IMR-90 (cell line): ENCODE results near the gene GPATCH2L. TPM values are rescaled to one million over a fixed set of nuclear protein-coding genes. Genes with fewer than 3 reads are reported as not detected.

Experiments used
- ATAC-seq: fragments of 200-7000 bp; cut with Tn5 transposase; 2 replicates; pipeline ENCODE4 v1.9.1; 2020; ENCODE audit warnings: low read depth, mild to moderate bottlenecking, moderate library complexity
- BruUV-seq: library from RNA; stranded (reverse); fragments of 400-500 nt; replicated peaks from 2 replicates; lab custom pipeline; 2021; lab: Mats Ljungman, UMichigan
- CTCF ChIA-PET: fragments of 300-600 bp; formaldehyde crosslinking; extraction: SDS; loops from one replicate; lab custom pipeline; 2021; ENCODE audit warnings: antibody characterized with exemption; lab: Yijun Ruan, JAX
- POLR2A ChIA-PET: fragments of 300-600 bp; sonication (Branson Sonifier 250); formaldehyde crosslinking; loops from one replicate; lab custom pipeline; 2022; ENCODE audit warnings: antibody characterized with exemption; ENCODE audit not compliant: unreplicated experiment; lab: Charles Lee
- DNase-seq: peaks from one replicate; pipeline ENCODE4 v3.0.0; 2013
- H2AFZ ChIP-seq: replicated peaks from 2 replicates; pipeline ENCODE3; 2013; ENCODE audit warnings: low read length, mild to moderate bottlenecking; ENCODE audit not compliant: poor library complexity
- H2AK5ac ChIP-seq: 2 replicates; pipeline ENCODE4 v1.6.1; 2013; ENCODE audit warnings: low read depth, low read length, inconsistent platforms
- H2AK9ac ChIP-seq: replicated peaks from 2 replicates; pipeline ENCODE3; 2013; ENCODE audit warnings: mild to moderate bottlenecking, low read depth, low read length, moderate library complexity; ENCODE audit not compliant: poor library complexity
- H2BK120ac ChIP-seq: 2 replicates; pipeline ENCODE4 v1.6.1; 2013; ENCODE audit warnings: low read depth, low read length, inconsistent platforms
- H2BK15ac ChIP-seq: 3 replicates; pipeline ENCODE4 v1.6.1; 2013; ENCODE audit warnings: low read depth, low read length, inconsistent platforms
- H2BK20ac ChIP-seq: 2 replicates; pipeline ENCODE4 v1.6.1; 2013; ENCODE audit warnings: low read depth, mild to moderate bottlenecking, inconsistent platforms, low read length, moderate library complexity
- H2BK5ac ChIP-seq: 2 replicates; pipeline ENCODE4 v1.6.1; 2013; ENCODE audit warnings: mild to moderate bottlenecking, low read depth, low read length, inconsistent platforms; ENCODE audit not compliant: poor library complexity, severe bottlenecking
- H3K14ac ChIP-seq: replicated peaks from 2 replicates; pipeline ENCODE4 v1.6.1; 2013; ENCODE audit warnings: low read depth, low read length, inconsistent platforms
- H3K18ac ChIP-seq: 2 replicates; pipeline ENCODE4 v1.6.1; 2013; ENCODE audit warnings: low read depth, low read length, control low read depth
- H3K23ac ChIP-seq: 2 replicates; pipeline ENCODE4 v1.6.1; 2013; ENCODE audit warnings: low read depth, low read length, inconsistent platforms
- H3K27ac ChIP-seq: 2 replicates; pipeline ENCODE4 v1.5.1; 2013; ENCODE audit warnings: mild to moderate bottlenecking, control low read depth, low read length; ENCODE audit not compliant: insufficient read depth
- H3K27me3 ChIP-seq: 2 replicates; pipeline ENCODE4 v1.6.1; 2013; ENCODE audit warnings: low read length; ENCODE audit not compliant: control insufficient read depth, insufficient read depth
- H3K36me3 ChIP-seq: 2 replicates; pipeline ENCODE4 v1.6.1; 2013; ENCODE audit warnings: low read length, mixed read lengths; ENCODE audit not compliant: control insufficient read depth, insufficient read depth
- H3K4ac ChIP-seq: 2 replicates; pipeline ENCODE4 v1.6.1; 2013; ENCODE audit warnings: low read depth, low read length, inconsistent platforms
- H3K4me1 ChIP-seq: 2 replicates; pipeline ENCODE4 v1.6.1; 2013; ENCODE audit warnings: low read length, mixed read lengths; ENCODE audit not compliant: control insufficient read depth, insufficient read depth
- H3K4me2 ChIP-seq: 2 replicates; pipeline ENCODE4 v1.6.1; 2013; ENCODE audit warnings: low read depth, mild to moderate bottlenecking, control low read depth, low read length, moderate library complexity
- H3K4me3 ChIP-seq: 2 replicates; pipeline ENCODE4 v1.5.1; 2013; ENCODE audit warnings: low read depth, mild to moderate bottlenecking, control low read depth, low read length, moderate library complexity; ENCODE audit not compliant: insufficient read depth
- H3K56ac ChIP-seq: 2 replicates; pipeline ENCODE4 v1.6.1; 2013; ENCODE audit warnings: low read length, inconsistent platforms; ENCODE audit not compliant: insufficient read depth; ENCODE audit errors: extremely low read depth
- H3K79me1 ChIP-seq, 2 experiments: 2 replicates each; pipeline ENCODE4 v1.6.1; 2013; ENCODE audit warnings: low read length in 2 of 2, inconsistent platforms in 1 of 2, low read depth in 1 of 2
- H3K9ac ChIP-seq: 2 replicates; pipeline ENCODE4 v1.6.1; 2013; ENCODE audit warnings: low read depth, low read length, control low read depth
- H3K9me1 ChIP-seq: 2 replicates; pipeline ENCODE4 v1.6.1; 2013; ENCODE audit warnings: low read length, inconsistent platforms; ENCODE audit not compliant: insufficient read depth
- H3K9me3 ChIP-seq: 2 replicates; pipeline ENCODE4 v1.6.1; 2013; ENCODE audit warnings: low read length; ENCODE audit not compliant: control insufficient read depth, insufficient read depth
- H4K20me1 ChIP-seq: 2 replicates; pipeline ENCODE4 v1.6.1; 2013; ENCODE audit warnings: low read length, inconsistent platforms; ENCODE audit not compliant: insufficient read depth
- H4K5ac ChIP-seq: 2 replicates; pipeline ENCODE4 v1.6.1; 2013; ENCODE audit warnings: mild to moderate bottlenecking, low read depth, low read length, control low read depth
- H4K8ac ChIP-seq, 2 experiments: 2 replicates each; pipeline ENCODE4 v1.6.1; 2013; ENCODE audit warnings: low read depth in 2 of 2, low read length in 2 of 2, control low read depth in 1 of 2, inconsistent platforms in 1 of 2
- H4K91ac ChIP-seq: 2 replicates; pipeline ENCODE4 v1.6.1; 2013; ENCODE audit warnings: low read depth, low read length, inconsistent platforms; ENCODE audit not compliant: insufficient read depth
- BHLHE40 ChIP-seq: fragments of 150-350 bp; IDR thresholded peaks from 2 replicates; pipeline ENCODE4 v1.6.1; 2016; ENCODE audit warnings: mild to moderate bottlenecking, low read depth, low read length
- CEBPB ChIP-seq: IDR thresholded peaks from 2 replicates; pipeline ENCODE4 v1.6.1; 2012; ENCODE audit warnings: low read depth, low read length, improper control_type of control experiment
- CHD1 ChIP-seq: IDR thresholded peaks from 2 replicates; pipeline ENCODE4 v1.6.1; 2012; ENCODE audit warnings: low read depth, low read length, improper control_type of control experiment
- ELK1 ChIP-seq: fragments of 150-350 bp; IDR thresholded peaks from 2 replicates; pipeline ENCODE4 v1.6.1; 2016; ENCODE audit warnings: low read depth, mild to moderate bottlenecking, low read length, moderate library complexity, borderline replicate concordance
- MAZ ChIP-seq: IDR thresholded peaks from 2 replicates; pipeline ENCODE4 v1.6.1; 2012; ENCODE audit warnings: low read depth, mild to moderate bottlenecking, low read length, improper control_type of control experiment, moderate library complexity, borderline replicate concordance
- MXI1 ChIP-seq: IDR thresholded peaks from 2 replicates; pipeline ENCODE4 v1.6.1; 2012; ENCODE audit warnings: low read depth, mild to moderate bottlenecking, low read length, moderate library complexity, borderline replicate concordance
- POLR2A ChIP-seq: IDR thresholded peaks from 2 replicates; pipeline ENCODE4 v1.6.1; 2012; ENCODE audit warnings: mild to moderate bottlenecking, low read depth, low read length
- RAD21 ChIP-seq: IDR thresholded peaks from 2 replicates; pipeline ENCODE4 v1.6.1; 2012; ENCODE audit warnings: low read length, improper control_type of control experiment
- RCOR1 ChIP-seq: IDR thresholded peaks from 2 replicates; pipeline ENCODE4 v1.6.1; 2012; ENCODE audit warnings: mild to moderate bottlenecking, low read length, improper control_type of control experiment; ENCODE audit not compliant: insufficient replicate concordance
- SMC3 ChIP-seq: fragments of 150-350 bp; IDR thresholded peaks from 2 replicates; pipeline ENCODE4 v1.6.1; 2016; ENCODE audit warnings: low read depth, mild to moderate bottlenecking, antibody characterized with exemption, low read length, moderate library complexity
- WGBS, 2 experiments: methylation state at CpG; one replicate each; pipeline versions ENCODE4 v1.1.5 to v1.1.7; 2013; ENCODE audit warnings: missing lambda C conversion rate in 2 of 2; ENCODE audit not compliant: insufficient read length in 1 of 2; ENCODE audit errors: extremely low coverage in 2 of 2; 5-methylcytosine and 5-hydroxymethylcytosine counted together
- dilution Hi-C: fragments of 300-500 bp; cut with HindIII; formaldehyde crosslinking; loops from one replicate; pipeline ENCODE4 v1.14.3; 2018; ENCODE audit warnings: low sequenced_read_pairs; ENCODE audit not compliant: unreplicated experiment
- in situ Hi-C: fragments of 300-500 bp; cut with MboI; formaldehyde crosslinking; loops from 3 replicates; pipeline ENCODE4 v1.14.3; 2019; ENCODE audit warnings: low sequenced_read_pairs, inconsistent platforms, mixed read lengths
- intact Hi-C: fragments of 100-400 bp; cut with micrococcal nuclease; formaldehyde crosslinking; loops from 2 replicates; pipeline ENCODE4 v1.10.0; 2022
- polyA plus RNA-seq, 3 experiments: library from polyadenylated mRNA; depleted of rRNA; stranded (reverse); fragments of >200 nt; gene quantifications; 2 replicates each; pipeline ENCODE4 v1.2.3, GENCODE V29; 2012; ENCODE audit warnings: low replicate concordance in 1 of 3
- total RNA-seq: library from RNA; depleted of rRNA; stranded (reverse); fragments of >200 nt; gene quantifications from 2 replicates; pipeline ENCODE4 v1.2.3, GENCODE V29; 2012

The GPATCH2L gene
- total and polyA plus RNA-seq, 2 of the 4 experiments (the other 2 are of a cell fraction): 15.6 to 51.4 TPM

- intact Hi-C loops: no loop called here
- H2AFZ ChIP-seq: no peak overlapping the region
- H3K9me3 ChIP-seq: no peaks in the 10 kb centered on the region
- no peak overlapping the region for H2AK5ac ChIP-seq
- no CpG with 5 or more reads among the region's 2 CpGs for WGBS, 2 experiments
- no peak overlapping the region for H2AK9ac ChIP-seq
- no peak for ATAC-seq
- H2BK120ac ChIP-seq: no peak overlapping the region
- no peaks in the 10 kb centered on the region for H3K27me3 ChIP-seq
- no peak overlapping the region for H3K56ac ChIP-seq
- H4K91ac ChIP-seq: no peak overlapping the region
- no peak overlapping the region for H3K18ac ChIP-seq
- H3K4me2 ChIP-seq: no peak overlapping the region
- H3K4ac ChIP-seq: no peak overlapping the region
- H3K36me3 ChIP-seq: peaks cover 12% of the 10 kb centered on the region
- H3K4me3 ChIP-seq: no peak overlapping the region
- no peak for DNase-seq
- 0 out of 2 replicates have a peak, but pooled peaks cover 5% of the 10 kb centered on the region for H3K9me1 ChIP-seq
- dilution Hi-C loops: no loop called here
- POLR2A ChIA-PET: no interaction called here
- H3K79me1 ChIP-seq: peaks cover 10 to 22% of the 10 kb centered on the region in 2 experiments; a peak in 3 of 4 replicates
- no peak overlapping the region for H4K5ac ChIP-seq
- no peak for TF ChIP-seq SMC3
- TF ChIP-seq MXI1: no peak
- TF ChIP-seq MAZ: no peak
- no peak for TF ChIP-seq BHLHE40
- no peak for TF ChIP-seq RCOR1
- TF ChIP-seq RAD21: no peak
- TF ChIP-seq POLR2A: no peak
- TF ChIP-seq CHD1: no peak
- no peak for TF ChIP-seq ELK1
- no peak for TF ChIP-seq CEBPB
- no peak overlapping the region for H3K9ac ChIP-seq
- CTCF ChIA-PET: no interaction called here
- no TSS peak for BruUV-seq
- in situ Hi-C loops: no loop called here
- H3K4me1 ChIP-seq: peaks cover 2% of the 10 kb centered on the region; the same call in 1 of the 2 replicates
- no peak overlapping the region for H3K23ac ChIP-seq
- no peak overlapping the region for H4K8ac ChIP-seq
- no peak overlapping the region for H3K14ac ChIP-seq
- H2BK15ac ChIP-seq: no peak overlapping the region
- no peak overlapping the region for H2BK20ac ChIP-seq
- H3K27ac ChIP-seq: no peak overlapping the region
- H2BK5ac ChIP-seq: no peak overlapping the region
- H4K20me1 ChIP-seq: no peaks in the 10 kb centered on the region; the same call in 1 of the 2 replicates
These were observed 39.6 kb downstream of the GPATCH2L start for GRCh38 chr14:76191297-76191696.
